ENCODE results near the gene U2SURP. TPM values are rescaled to one million over a fixed set of nuclear protein-coding genes. Genes with fewer than 3 reads are reported as not detected.

The U2SURP gene
- total RNA-seq, 1 donor from 2014 or later, result 105 TPM

DNA sequence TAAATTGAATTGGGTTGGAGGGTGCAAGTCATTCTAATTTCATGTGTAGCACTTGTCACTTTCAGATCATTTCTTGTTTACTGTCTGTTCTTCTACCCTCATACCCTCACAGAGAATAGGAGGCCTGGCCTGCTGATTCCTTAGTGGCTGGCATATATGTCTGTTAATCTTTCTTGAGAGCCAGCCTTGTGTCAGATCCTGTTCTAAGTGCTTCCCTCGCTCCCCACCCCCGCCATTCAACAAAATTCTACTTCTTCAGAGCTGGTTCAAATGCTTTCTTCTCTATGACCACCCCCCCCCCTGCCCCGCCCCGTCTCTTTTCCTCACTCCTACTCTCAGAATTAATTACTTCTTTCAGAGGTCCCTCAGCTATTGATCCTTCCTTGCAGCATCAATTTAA is 1.5 kb upstream of the U2SURP start:
- no peaks in the 10 kb centered on the region for H3K36me3 Mint-ChIP-seq (ENCODE audit: unreplicated experiment)
- H3K4me3 Mint-ChIP-seq (ENCODE audit: unreplicated experiment), result peak overlapping the region; percentile 97
- H3K27ac Mint-ChIP-seq (ENCODE audit: unreplicated experiment), result peak overlapping the region; percentile 95
- peaks cover 11% of the 10 kb centered on the region for H3K27me3 Mint-ChIP-seq (ENCODE audit: unreplicated experiment)
- DNase-seq, result no peak
- H3K9me3 Mint-ChIP-seq (ENCODE audit: unreplicated experiment), result peaks cover 8% of the 10 kb centered on the region
- TF ChIP-seq, protein P1, sequence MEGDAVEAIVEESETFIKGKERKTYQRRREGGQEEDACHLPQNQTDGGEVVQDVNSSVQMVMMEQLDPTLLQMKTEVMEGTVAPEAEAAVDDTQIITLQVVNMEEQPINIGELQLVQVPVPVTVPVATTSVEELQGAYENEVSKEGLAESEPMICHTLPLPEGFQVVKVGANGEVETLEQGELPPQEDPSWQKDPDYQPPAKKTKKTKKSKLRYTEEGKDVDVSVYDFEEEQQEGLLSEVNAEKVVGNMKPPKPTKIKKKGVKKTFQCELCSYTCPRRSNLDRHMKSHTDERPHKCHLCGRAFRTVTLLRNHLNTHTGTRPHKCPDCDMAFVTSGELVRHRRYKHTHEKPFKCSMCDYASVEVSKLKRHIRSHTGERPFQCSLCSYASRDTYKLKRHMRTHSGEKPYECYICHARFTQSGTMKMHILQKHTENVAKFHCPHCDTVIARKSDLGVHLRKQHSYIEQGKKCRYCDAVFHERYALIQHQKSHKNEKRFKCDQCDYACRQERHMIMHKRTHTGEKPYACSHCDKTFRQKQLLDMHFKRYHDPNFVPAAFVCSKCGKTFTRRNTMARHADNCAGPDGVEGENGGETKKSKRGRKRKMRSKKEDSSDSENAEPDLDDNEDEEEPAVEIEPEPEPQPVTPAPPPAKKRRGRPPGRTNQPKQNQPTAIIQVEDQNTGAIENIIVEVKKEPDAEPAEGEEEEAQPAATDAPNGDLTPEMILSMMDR (IDR thresholded peaks at IDR 0.05; ENCODE audit: partially characterized antibody, unreplicated experiment), result no peak
- H3K4me1 Mint-ChIP-seq (ENCODE audit: low read depth, unreplicated experiment), result peaks cover 22% of the 10 kb centered on the region

DNA sequence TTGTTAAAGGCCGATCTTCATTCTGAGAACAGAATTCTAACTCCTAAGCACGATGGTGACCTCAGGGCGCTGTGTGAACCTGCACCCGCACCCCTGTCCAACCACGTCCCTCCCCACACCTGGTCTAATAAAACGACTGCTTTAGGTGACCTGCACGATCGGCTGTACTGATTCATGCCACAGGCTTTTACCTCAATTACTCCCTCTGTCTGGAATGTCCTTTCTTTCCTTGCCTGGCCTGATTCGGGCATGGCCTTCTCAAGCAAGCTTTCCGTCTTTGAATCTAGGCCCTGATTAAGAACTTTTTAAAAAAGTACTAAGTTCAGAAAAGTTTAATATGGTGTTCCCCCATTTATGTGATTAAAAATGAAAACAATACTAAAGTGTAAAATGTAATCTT is 842 bp upstream of the U2SURP start:
- Mint-ChIP-seq H3K4me1 (ENCODE audit: low read depth, unreplicated experiment) (peaks cover 22% of the 10 kb centered on the region), H3K9me3 (ENCODE audit: unreplicated experiment) (peaks cover 8% of the 10 kb centered on the region), H3K27ac (ENCODE audit: unreplicated experiment) (peak overlapping the region; percentile 95), H3K4me3 (ENCODE audit: unreplicated experiment) (peak overlapping the region; percentile 97), H3K36me3 (ENCODE audit: unreplicated experiment) (no peaks in the 10 kb centered on the region), H3K27me3 (ENCODE audit: unreplicated experiment) (peaks cover 11% of the 10 kb centered on the region)
- TF ChIP-seq, protein P1 (IDR thresholded peaks at IDR 0.05; ENCODE audit: partially characterized antibody, unreplicated experiment), result no peak
- DNase-seq, result no peak

DNA sequence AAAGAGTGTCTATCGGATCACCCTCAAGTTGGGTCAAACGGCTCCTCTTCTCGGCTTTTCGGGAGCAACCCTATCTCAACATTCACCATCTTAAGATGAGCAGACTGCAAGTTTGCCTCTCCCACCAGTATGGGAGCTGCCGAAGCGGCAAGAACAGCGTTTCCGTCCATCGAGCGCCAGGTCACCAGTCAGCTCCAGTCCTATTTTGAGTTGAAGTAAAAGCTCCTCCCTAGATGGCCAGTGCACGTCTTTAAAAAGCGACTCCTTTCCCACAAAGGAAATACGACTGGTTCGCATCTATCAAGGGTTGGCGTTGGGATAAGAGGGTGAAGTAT is 369 bp upstream of the U2SURP start:
- Mint-ChIP-seq H3K9me3 (ENCODE audit: unreplicated experiment) (peaks cover 8% of the 10 kb centered on the region), H3K27me3 (ENCODE audit: unreplicated experiment) (peaks cover 11% of the 10 kb centered on the region), H3K4me3 (ENCODE audit: unreplicated experiment) (peak overlapping the region; percentile 97), H3K4me1 (ENCODE audit: low read depth, unreplicated experiment) (peaks cover 22% of the 10 kb centered on the region), H3K27ac (ENCODE audit: unreplicated experiment) (peak overlapping the region; percentile 95), H3K36me3 (ENCODE audit: unreplicated experiment) (no peaks in the 10 kb centered on the region)
- TF ChIP-seq, protein P1 (IDR thresholded peaks at IDR 0.05; ENCODE audit: partially characterized antibody, unreplicated experiment), result no peak
- peak; percentile 46 for DNase-seq

DNA sequence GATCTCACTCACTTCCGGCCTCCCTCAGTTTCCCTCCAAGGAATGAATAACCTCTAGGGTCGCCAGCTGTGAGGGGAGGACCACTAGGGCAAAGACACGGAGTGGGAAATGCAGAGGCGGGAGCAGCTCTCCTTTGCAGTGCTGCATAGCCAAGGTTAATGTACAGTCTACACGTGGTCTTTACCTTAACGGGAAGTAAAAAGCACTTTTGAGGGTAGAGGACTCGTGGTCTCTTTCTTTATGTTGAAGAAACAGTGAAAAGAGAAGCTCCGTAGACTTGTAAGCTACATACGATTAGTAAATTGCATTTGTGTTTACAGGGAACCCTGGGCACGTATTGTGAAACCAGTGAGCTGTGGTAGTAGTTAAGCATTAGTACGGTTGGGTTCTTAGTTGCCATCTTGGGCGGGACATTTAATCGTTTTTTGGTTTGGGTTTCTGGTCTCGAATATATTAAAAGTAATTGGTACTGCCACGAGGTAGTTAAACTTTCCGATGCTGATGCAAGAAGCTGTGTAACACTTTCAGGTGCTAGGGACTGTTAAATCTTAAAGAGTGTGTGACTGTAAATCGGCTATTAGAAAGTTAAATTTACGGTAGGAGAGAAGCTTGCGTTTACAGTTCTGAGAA is 828 bp downstream of the U2SURP start:
- TF ChIP-seq, protein P1 (IDR thresholded peaks at IDR 0.05; ENCODE audit: partially characterized antibody, unreplicated experiment), result no peak
- Mint-ChIP-seq H3K4me1 (ENCODE audit: low read depth, unreplicated experiment) (peaks cover 22% of the 10 kb centered on the region), H3K27me3 (ENCODE audit: unreplicated experiment) (peaks cover 11% of the 10 kb centered on the region), H3K9me3 (ENCODE audit: unreplicated experiment) (peaks cover 8% of the 10 kb centered on the region), H3K4me3 (ENCODE audit: unreplicated experiment) (peak overlapping the region; percentile 97), H3K27ac (ENCODE audit: unreplicated experiment) (peak overlapping the region; percentile 95), H3K36me3 (ENCODE audit: unreplicated experiment) (no peaks in the 10 kb centered on the region)
- no peak for DNase-seq

DNA sequence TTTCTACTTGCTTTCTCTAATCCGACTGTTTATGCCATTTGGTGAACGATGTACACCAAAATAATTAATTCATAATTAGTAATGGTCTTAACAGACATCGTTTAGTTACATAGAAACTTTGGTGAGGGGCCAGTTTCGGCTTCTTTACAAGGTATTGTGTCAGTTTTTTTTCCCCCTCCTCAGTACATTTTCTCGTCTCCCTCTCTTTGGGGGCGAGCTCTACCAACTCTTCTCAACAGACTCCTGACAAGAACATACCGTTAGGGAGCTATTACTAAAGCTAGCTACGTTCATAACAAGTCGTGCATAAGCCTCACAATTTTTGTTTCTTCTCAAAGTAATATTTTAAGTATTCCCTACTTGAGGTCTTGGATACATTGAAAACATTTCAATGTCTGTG is 1.4 kb downstream of the U2SURP start:
- H3K27me3 Mint-ChIP-seq (ENCODE audit: unreplicated experiment), result peaks cover 11% of the 10 kb centered on the region
- peaks cover 22% of the 10 kb centered on the region for H3K4me1 Mint-ChIP-seq (ENCODE audit: low read depth, unreplicated experiment)
- DNase-seq, result no peak
- H3K27ac Mint-ChIP-seq (ENCODE audit: unreplicated experiment), result peak overlapping the region; percentile 95
- H3K36me3 Mint-ChIP-seq (ENCODE audit: unreplicated experiment), result no peaks in the 10 kb centered on the region
- TF ChIP-seq, protein P1 (IDR thresholded peaks at IDR 0.05; ENCODE audit: partially characterized antibody, unreplicated experiment), result no peak
- peak overlapping the region; percentile 97 for H3K4me3 Mint-ChIP-seq (ENCODE audit: unreplicated experiment)
- H3K9me3 Mint-ChIP-seq (ENCODE audit: unreplicated experiment), result peaks cover 8% of the 10 kb centered on the region
